Measurements from ENCODE around the gene TNNI2. TPM values are rescaled to one million over a fixed set of nuclear protein-coding genes. Genes with fewer than 3 reads are reported as not detected.

TNNI2 gene
- polyA plus RNA-seq, 1 of the 3 experiments (the other 2 are of a cell fraction): not detected

DNA sequence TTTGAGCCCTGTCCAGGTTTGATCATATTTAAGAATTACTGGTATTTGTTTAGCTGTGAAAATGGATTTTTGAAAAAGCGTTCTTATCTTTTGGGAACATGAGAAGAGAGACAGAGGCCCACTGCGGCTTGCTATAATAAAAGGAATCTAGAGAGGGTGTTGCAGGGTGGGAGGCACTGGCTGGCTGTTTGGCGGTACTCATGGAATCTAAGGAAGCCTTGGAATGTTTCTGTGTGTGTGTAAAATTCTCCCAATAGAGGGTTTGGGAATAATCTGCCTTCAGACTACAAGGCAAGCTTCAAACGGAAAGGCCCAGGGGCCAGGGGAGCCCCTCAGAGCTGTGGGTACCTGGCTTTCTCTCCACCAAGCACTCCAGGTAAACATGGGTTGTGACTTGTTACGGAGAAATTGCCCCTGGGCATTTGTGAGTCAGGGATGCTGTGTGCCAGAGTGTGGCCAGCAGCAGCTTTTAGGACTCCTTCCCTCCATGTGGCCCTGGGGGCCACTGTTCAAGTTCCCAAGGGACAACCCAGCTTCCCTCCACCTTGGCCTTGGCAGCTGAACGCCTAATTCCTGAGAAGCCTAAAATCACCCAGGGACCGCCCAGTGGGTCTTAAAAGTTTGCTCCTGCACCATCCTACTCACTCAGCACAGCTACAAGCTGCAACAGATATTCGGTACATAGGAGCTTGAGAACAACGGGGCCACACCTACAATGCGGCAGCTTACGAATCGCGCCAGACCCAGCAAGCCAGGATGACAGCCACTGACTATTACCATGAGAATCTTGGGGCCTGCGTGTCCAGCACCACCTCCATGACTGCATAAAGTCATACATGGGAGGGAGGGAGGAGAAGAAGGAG is 18.1 kb upstream of the TNNI2 start:
- Histone ChIP-seq H3K27ac (ENCODE audit: low read depth in 2 of 2, low read length in 1 of 2) (no peak overlapping the region), H3K9me3 (no peaks in the 10 kb centered on the region), H3K27me3 (ENCODE audit: insufficient read depth) (no peaks in the 10 kb centered on the region), H3K36me3 (replicated peaks in 1 of 2; ENCODE audit: control insufficient read depth in 1 of 2, insufficient read depth in 2 of 2, low read length in 1 of 2) (no peaks in the 10 kb centered on the region), H3K9ac (no peak overlapping the region), H3K9me2 (no peaks in the 10 kb centered on the region), H3K4me1 (ENCODE audit: control insufficient read depth in 1 of 2, insufficient read depth in 2 of 2, low read depth in 1 of 2, low read length in 1 of 2) (peaks cover 0 to 2% of the 10 kb centered on the region in 2 experiments; a peak in 1 of 4 replicates), H3F3A (replicated peaks; ENCODE audit: insufficient read depth) (no peaks in the 10 kb centered on the region), H3K79me2 (ENCODE audit: insufficient read depth) (no peaks in the 10 kb centered on the region), H4K20me1 (ENCODE audit: insufficient read depth) (no peaks in the 10 kb centered on the region), H3K4me2 (no peak overlapping the region), H2AFZ (ENCODE audit: low read depth) (no peak overlapping the region), H3K4me3 (ENCODE audit: low read depth in 2 of 2, low read length in 1 of 2) (no peak overlapping the region)
- ChIA-PET CTCF (interaction anchor here (0.7 to 1.6 kb wide), 2 partner anchors 12 to 127 kb away, joined by 4 to 9 read pairs; no protein-coding TSS in a partner anchor), POLR2A (no interaction called here)
- WGBS (ENCODE audit: low lambda C conversion rate): 49% methylated on average over 14 of the region's 14 CpGs
- no peak for TF ChIP-seq SIN3A (IDR thresholded peaks at IDR 0.05; ENCODE audit: borderline replicate concordance, low read depth, low read length)
- no peak for TF ChIP-seq FOSL2 (IDR thresholded peaks at IDR 0.05; ENCODE audit: borderline replicate concordance, low read depth)
- no peak for TF ChIP-seq NFIC (IDR thresholded peaks at IDR 0.05; ENCODE audit: borderline replicate concordance)
- TF ChIP-seq EZH2phosphoT487 (IDR thresholded peaks at IDR 0.05; ENCODE audit: borderline replicate concordance, low read depth): no peak
- TF ChIP-seq RXRA (IDR thresholded peaks at IDR 0.05; ENCODE audit: borderline replicate concordance, low read depth): no peak
- no peak for TF ChIP-seq YY1 (IDR thresholded peaks at IDR 0.05; ENCODE audit: low read depth)
- TF ChIP-seq GATA2 (CRISPR knock-in tag; IDR thresholded peaks at IDR 0.05): no peak
- TF ChIP-seq TAF1 (IDR thresholded peaks at IDR 0.05; ENCODE audit: borderline replicate concordance, low read depth, low read length): no peak
- TF ChIP-seq JUND (IDR thresholded peaks at IDR 0.05): no peak
- TF ChIP-seq RCOR1 (IDR thresholded peaks at IDR 0.05; ENCODE audit: low read length): no peak
- no peak for TF ChIP-seq MXI1 (IDR thresholded peaks at IDR 0.05; ENCODE audit: low read depth, low read length)
- TF ChIP-seq, protein P1, sequence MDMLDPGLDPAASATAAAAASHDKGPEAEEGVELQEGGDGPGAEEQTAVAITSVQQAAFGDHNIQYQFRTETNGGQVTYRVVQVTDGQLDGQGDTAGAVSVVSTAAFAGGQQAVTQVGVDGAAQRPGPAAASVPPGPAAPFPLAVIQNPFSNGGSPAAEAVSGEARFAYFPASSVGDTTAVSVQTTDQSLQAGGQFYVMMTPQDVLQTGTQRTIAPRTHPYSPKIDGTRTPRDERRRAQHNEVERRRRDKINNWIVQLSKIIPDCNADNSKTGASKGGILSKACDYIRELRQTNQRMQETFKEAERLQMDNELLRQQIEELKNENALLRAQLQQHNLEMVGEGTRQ (IDR thresholded peaks at IDR 0.05; ENCODE audit: borderline replicate concordance, low read depth, low read length): no peak
- no peak for TF ChIP-seq TCF12 (IDR thresholded peaks at IDR 0.05)
- no peak for DNase-seq

DNA sequence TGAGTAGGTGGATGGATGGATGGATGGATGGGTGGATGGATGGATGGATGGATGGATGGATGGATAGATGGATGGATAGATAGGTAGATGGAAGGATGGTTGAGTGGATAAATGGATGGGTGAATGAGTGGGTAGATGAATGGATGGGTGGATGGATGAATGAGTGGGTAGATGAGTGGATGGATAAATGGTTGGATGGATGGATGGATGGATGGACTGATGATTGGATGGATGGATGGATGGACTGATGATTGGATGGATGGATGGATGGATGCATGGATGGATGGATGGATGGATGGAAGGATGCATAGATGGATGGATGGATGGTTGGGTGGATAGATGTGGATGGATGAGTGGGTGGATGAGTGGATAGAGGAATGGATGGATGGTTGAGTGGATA is 17.2 kb upstream of the TNNI2 start:
- Histone ChIP-seq H3K79me2 (ENCODE audit: insufficient read depth) (no peaks in the 10 kb centered on the region), H4K20me1 (ENCODE audit: insufficient read depth) (no peaks in the 10 kb centered on the region), H3K27me3 (ENCODE audit: insufficient read depth) (no peaks in the 10 kb centered on the region), H3K4me1 (ENCODE audit: control insufficient read depth in 1 of 2, insufficient read depth in 2 of 2, low read depth in 1 of 2, low read length in 1 of 2) (peaks cover 0 to 10% of the 10 kb centered on the region in 2 experiments; a peak in 2 of 4 replicates), H3K9me3 (no peaks in the 10 kb centered on the region), H3K36me3 (replicated peaks in 1 of 2; ENCODE audit: control insufficient read depth in 1 of 2, insufficient read depth in 2 of 2, low read length in 1 of 2) (no peaks in the 10 kb centered on the region), H3K27ac (ENCODE audit: low read depth in 2 of 2, low read length in 1 of 2) (no peak overlapping the region), H3K4me2 (no peak overlapping the region), H3K9me2 (no peaks in the 10 kb centered on the region), H2AFZ (ENCODE audit: low read depth) (no peak overlapping the region), H3F3A (replicated peaks; ENCODE audit: insufficient read depth) (no peaks in the 10 kb centered on the region), H3K9ac (no peak overlapping the region), H3K4me3 (ENCODE audit: low read depth in 2 of 2, low read length in 1 of 2) (no peak overlapping the region)
- ChIA-PET POLR2A (no interaction called here), CTCF (interaction anchor here (1.6 to 1.8 kb wide), 3 partner anchors 11 to 169 kb away, joined by 7 to 13 read pairs (median 9); no protein-coding TSS in a partner anchor)
- TF ChIP-seq TEAD4 (IDR thresholded peaks at IDR 0.05; ENCODE audit: borderline replicate concordance, insufficient read depth) (no peak), FOXJ3 (CRISPR knock-in tag; IDR thresholded peaks at IDR 0.05) (no peak), SIN3A (IDR thresholded peaks at IDR 0.05; ENCODE audit: borderline replicate concordance, low read depth, low read length) (no peak), CHD2 (IDR thresholded peaks at IDR 0.05; ENCODE audit: low read length, partially characterized antibody) (no peak), ELF1 (IDR thresholded peaks at IDR 0.05) (no peak), GATA2 (CRISPR knock-in tag; IDR thresholded peaks at IDR 0.05) (no peak), POLR2AphosphoS5 (IDR thresholded peaks at IDR 0.05; ENCODE audit: low read depth, low read length) (no peak), RXRA (IDR thresholded peaks at IDR 0.05; ENCODE audit: borderline replicate concordance, low read depth) (no peak), FOXM1 (IDR thresholded peaks at IDR 0.05; ENCODE audit: low read depth) (no peak)
- TF ChIP-seq, protein P1 (IDR thresholded peaks at IDR 0.05; ENCODE audit: borderline replicate concordance, low read depth, low read length): no peak
- DNase-seq: no peak

All from SK-N-SH (cell line).